Esophagus squamous epithelium (tissue), 4 donors: ENCODE results near the gene CACNA2D3.

ENCODE experiments used
- POLR2A ChIP-seq, 4 donors: fragments of 450-650 bp; IDR thresholded peaks; one replicate each; pipeline ENCODE4 v1.6.1; 2017; ENCODE audit warnings: antibody characterized with exemption in 4 of 4, mild to moderate bottlenecking in 4 of 4, moderate library complexity in 3 of 4
- TF ChIP-seq, protein P1 (sequence below), 6 experiments: fragments of 450-650 bp in 4 of 6; fragments of 200-600 bp in 2 of 6; sonication (generic) in 2 of 6; IDR thresholded peaks; one replicate each; pipeline ENCODE4 v1.5.1; 2016 to 2019; ENCODE audit warnings: antibody characterized with exemption in 6 of 6, mild to moderate bottlenecking in 4 of 6, moderate library complexity in 4 of 6

DNA sequence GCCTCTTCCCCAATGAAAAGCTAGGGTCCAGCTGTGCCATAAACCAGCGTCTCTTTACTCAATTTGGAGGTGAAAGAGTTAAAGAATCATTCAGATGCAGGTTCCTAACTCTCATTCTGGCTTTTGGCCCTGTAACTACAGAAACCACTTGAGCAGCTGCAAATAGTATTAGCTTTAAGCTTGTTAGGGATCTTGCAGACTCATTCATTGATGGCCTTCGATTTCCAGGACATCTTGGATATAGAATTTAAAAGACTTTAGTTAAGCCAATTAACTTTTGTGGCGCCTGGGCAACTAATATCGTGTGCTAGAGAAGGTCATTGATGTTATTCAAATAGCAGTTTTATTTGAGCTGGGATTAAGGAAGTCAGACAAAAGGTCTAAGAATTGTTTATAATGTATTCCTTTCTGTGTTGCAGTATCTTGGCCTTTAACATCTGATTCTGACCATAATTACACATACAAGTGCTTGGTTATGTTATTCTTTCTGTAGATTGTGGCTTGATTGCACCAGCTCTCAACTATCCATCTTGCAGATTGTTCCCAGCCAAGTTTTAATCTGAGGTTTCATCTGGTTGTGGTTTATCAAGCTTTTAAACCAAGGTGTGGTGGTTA is 185.3 kb downstream of the CACNA2D3 start:
- TF ChIP-seq, protein P1, sequence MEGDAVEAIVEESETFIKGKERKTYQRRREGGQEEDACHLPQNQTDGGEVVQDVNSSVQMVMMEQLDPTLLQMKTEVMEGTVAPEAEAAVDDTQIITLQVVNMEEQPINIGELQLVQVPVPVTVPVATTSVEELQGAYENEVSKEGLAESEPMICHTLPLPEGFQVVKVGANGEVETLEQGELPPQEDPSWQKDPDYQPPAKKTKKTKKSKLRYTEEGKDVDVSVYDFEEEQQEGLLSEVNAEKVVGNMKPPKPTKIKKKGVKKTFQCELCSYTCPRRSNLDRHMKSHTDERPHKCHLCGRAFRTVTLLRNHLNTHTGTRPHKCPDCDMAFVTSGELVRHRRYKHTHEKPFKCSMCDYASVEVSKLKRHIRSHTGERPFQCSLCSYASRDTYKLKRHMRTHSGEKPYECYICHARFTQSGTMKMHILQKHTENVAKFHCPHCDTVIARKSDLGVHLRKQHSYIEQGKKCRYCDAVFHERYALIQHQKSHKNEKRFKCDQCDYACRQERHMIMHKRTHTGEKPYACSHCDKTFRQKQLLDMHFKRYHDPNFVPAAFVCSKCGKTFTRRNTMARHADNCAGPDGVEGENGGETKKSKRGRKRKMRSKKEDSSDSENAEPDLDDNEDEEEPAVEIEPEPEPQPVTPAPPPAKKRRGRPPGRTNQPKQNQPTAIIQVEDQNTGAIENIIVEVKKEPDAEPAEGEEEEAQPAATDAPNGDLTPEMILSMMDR (IDR thresholded peaks at IDR 0.05): no peak
- TF ChIP-seq POLR2A (IDR thresholded peaks at IDR 0.05): no peak
